OCI-LY7 (cell line): ENCODE results near the gene HOXB6.

Experiments used
- CTCF ChIP-seq: fragments of 200-600 bp; sonication (generic); conservative IDR thresholded peaks from 2 replicates; pipeline ENCODE4 v1.5.1; 2014; ENCODE audit warnings: mild to moderate bottlenecking, antibody characterized with exemption, low read length, moderate library complexity, mixed read lengths
- EZH2phosphoT487 ChIP-seq: fragments of 200-600 bp; sonication (generic); IDR thresholded peaks from 2 replicates; pipeline ENCODE4 v1.6.1; 2018; ENCODE audit warnings: low read depth, borderline replicate concordance, mild to moderate bottlenecking, mixed run types, antibody characterized with exemption, low read length, moderate library complexity, mixed read lengths

DNA sequence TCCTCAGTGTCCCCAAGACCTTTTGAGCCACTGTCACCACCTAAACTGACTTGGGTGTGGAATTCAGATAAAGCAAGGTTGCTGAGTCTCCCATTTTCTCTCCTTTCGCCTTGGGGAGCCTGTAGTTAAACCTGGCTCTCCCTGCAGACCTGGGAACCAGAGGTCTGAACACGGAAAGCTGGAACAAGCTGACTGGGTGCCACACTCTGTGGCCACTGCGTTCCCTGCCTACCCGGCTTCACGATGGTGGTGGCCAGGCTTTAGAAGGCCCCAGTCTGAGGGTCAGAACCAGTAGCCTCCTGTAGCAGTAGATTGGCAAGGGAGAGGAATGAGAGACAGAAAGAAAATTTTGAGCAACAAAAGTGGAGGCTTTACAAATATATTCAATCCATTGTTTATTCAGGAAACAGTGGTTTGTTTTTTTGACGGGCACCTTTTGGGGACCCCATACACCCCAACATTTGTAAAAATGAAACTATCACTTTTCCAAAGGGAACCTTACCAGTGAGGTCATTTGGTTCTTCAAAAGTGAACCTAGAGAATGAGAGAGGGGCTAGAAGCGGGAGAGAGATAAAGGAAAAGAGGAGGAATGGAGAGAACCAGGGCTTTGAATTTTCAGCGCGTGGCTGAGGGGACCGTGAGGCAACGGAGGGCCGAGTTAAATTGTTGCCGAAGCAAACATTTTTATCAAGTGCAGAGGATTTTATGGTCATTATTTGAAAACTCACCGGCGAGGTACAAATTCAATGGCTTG lies 12.1 kb upstream of the HOXB6 start:
- TF ChIP-seq CTCF (no peak), EZH2phosphoT487 (no peak)
